Fibroblast of lung (primary cell): ENCODE data around the gene ALDH3A2. TPM values are rescaled to one million over a fixed set of nuclear protein-coding genes. Genes with fewer than 3 reads are reported as not detected.

Experiments
- DNase-seq, 2 donors: peaks; one replicate each; pipeline versions ENCODE4 v3.0.0 to v3.0.0-alpha.2; 2010; ENCODE audit warnings: low read depth in 2 of 2
- H2AFZ ChIP-seq: 2 replicates; pipeline ENCODE4 v1.5.1; 2012; ENCODE audit warnings: low read length, control low read depth, inconsistent platforms
- H3K27ac ChIP-seq: 2 replicates; pipeline ENCODE4 v1.5.1; 2011; ENCODE audit warnings: low read length, control low read depth; ENCODE audit not compliant: insufficient read depth
- H3K27me3 ChIP-seq: 2 replicates; pipeline ENCODE4 v1.5.1; 2011; ENCODE audit warnings: mild to moderate bottlenecking, low read length; ENCODE audit not compliant: control insufficient read depth, insufficient read depth
- H3K36me3 ChIP-seq: 2 replicates; pipeline ENCODE4 v1.5.1; 2011; ENCODE audit warnings: low read length; ENCODE audit not compliant: control insufficient read depth, insufficient read depth
- H3K4me1 ChIP-seq: 2 replicates; pipeline ENCODE4 v1.5.1; 2011; ENCODE audit warnings: low read length; ENCODE audit not compliant: control insufficient read depth, insufficient read depth; ENCODE audit errors: extremely low read depth
- H3K4me2 ChIP-seq: 2 replicates; pipeline ENCODE4 v1.5.1; 2011; ENCODE audit warnings: low read length, control low read depth; ENCODE audit not compliant: insufficient read depth; ENCODE audit errors: extremely low read depth
- H3K4me3 ChIP-seq, 4 experiments: fragments of 200-600 bp in 1 of 4; sonication (generic) in 1 of 4; replicated peaks in 1 of 4; 2 replicates each; pipeline ENCODE4 v1.5.1; 2011 to 2016; ENCODE audit warnings: low read length in 4 of 4, low read depth in 3 of 4, mild to moderate bottlenecking in 3 of 4, control low read depth in 2 of 4, inconsistent platforms in 1 of 4, mixed read lengths in 1 of 4; ENCODE audit not compliant: insufficient read depth in 1 of 4; ENCODE audit errors: control extremely low read depth in 1 of 4
- H3K79me2 ChIP-seq: 2 replicates; pipeline ENCODE4 v1.5.1; 2012; ENCODE audit warnings: mild to moderate bottlenecking, low read length, inconsistent platforms; ENCODE audit not compliant: control insufficient read depth, insufficient read depth
- H3K9ac ChIP-seq: 2 replicates; pipeline ENCODE4 v1.5.1; 2011; ENCODE audit warnings: mild to moderate bottlenecking, low read length, control low read depth; ENCODE audit not compliant: insufficient read depth
- H3K9me3 ChIP-seq: 2 replicates; pipeline ENCODE4 v1.5.1; 2012; ENCODE audit warnings: low read depth, low read length; ENCODE audit not compliant: control insufficient read depth, insufficient read depth
- H4K20me1 ChIP-seq: 2 replicates; pipeline ENCODE4 v1.5.1; 2011; ENCODE audit warnings: low read length; ENCODE audit not compliant: control insufficient read depth, insufficient read depth; ENCODE audit errors: extremely low read depth
- EZH2 ChIP-seq: IDR thresholded peaks from 2 replicates; pipeline ENCODE4 v1.5.1; 2012; ENCODE audit warnings: low read length, control low read depth, mild to moderate bottlenecking; ENCODE audit errors: missing control alignments
- polyA plus RNA-seq, 2 donors: library from polyadenylated mRNA; depleted of rRNA in 1 of 2; stranded (reverse) in 1 of 2; unstranded in 1 of 2; fragments of >200 nt; gene quantifications; 2 replicates each; pipeline ENCODE4 v1.2.1, GENCODE V29; 2011 to 2012; ENCODE audit warnings: missing spikeins in 1 of 2
- total RNA-seq: library from RNA; depleted of rRNA; stranded (reverse); fragments of >200 nt; gene quantifications from 2 replicates; pipeline ENCODE4 v1.2.1, GENCODE V29; 2014
- TF ChIP-seq, protein P1 (sequence below), 2 donors: IDR thresholded peaks in 1 of 2; conservative IDR thresholded peaks in 1 of 2; 1 replicate in 1 of 2; 2 replicates in 1 of 2; pipeline ENCODE4 v1.5.1; 2011 to 2012; ENCODE audit warnings: low read length in 2 of 2, control low read depth in 1 of 2, inconsistent platforms in 1 of 2, low read depth in 1 of 2, mild to moderate bottlenecking in 1 of 2

The ALDH3A2 gene
- total and polyA plus RNA-seq, 2 donors (not counting 1 experiment from before 2014, with no cell fraction given), result 14.6 to 30.2 TPM

DNA sequence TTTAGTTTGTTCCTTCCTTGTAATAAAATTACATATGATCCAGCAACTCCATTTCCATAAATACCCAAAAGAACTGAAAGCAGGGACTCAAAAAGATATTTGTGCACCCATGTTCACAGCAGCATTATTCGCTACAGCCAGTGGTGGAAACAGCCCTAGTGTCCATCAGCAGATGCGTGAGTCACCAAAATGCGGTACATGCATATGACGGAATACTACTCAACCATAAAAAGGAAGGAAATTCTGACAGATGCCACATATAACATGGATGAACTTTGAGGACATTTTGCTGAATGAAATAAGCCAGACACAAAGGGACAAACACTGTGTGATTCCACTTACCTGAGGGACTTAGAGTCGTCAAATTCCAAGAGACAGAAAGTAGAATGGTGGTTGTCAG is 76.9 kb downstream of the ALDH3A2 start:
- Histone ChIP-seq H4K20me1 (no peaks in the 10 kb centered on the region), H3K36me3 (no peaks in the 10 kb centered on the region), H3K27me3 (no peaks in the 10 kb centered on the region), H3K4me1 (peaks cover 9% of the 10 kb centered on the region), H3K79me2 (no peaks in the 10 kb centered on the region), H3K9me3 (no peaks in the 10 kb centered on the region), H3K4me3 (no peak overlapping the region), H3K4me2 (no peak overlapping the region), H3K27ac (no peak overlapping the region), H3K9ac (no peak overlapping the region), H2AFZ (no peak overlapping the region)
- TF ChIP-seq EZH2, result no peak
- TF ChIP-seq, protein P1, sequence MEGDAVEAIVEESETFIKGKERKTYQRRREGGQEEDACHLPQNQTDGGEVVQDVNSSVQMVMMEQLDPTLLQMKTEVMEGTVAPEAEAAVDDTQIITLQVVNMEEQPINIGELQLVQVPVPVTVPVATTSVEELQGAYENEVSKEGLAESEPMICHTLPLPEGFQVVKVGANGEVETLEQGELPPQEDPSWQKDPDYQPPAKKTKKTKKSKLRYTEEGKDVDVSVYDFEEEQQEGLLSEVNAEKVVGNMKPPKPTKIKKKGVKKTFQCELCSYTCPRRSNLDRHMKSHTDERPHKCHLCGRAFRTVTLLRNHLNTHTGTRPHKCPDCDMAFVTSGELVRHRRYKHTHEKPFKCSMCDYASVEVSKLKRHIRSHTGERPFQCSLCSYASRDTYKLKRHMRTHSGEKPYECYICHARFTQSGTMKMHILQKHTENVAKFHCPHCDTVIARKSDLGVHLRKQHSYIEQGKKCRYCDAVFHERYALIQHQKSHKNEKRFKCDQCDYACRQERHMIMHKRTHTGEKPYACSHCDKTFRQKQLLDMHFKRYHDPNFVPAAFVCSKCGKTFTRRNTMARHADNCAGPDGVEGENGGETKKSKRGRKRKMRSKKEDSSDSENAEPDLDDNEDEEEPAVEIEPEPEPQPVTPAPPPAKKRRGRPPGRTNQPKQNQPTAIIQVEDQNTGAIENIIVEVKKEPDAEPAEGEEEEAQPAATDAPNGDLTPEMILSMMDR (conservative IDR thresholded peaks at IDR 0.05 in 1 of 2, IDR thresholded peaks at IDR 0.05 in 1 of 2; ENCODE audit: low read depth in 1 of 2, low read length in 2 of 2), result no peak
- no peak for DNase-seq

DNA sequence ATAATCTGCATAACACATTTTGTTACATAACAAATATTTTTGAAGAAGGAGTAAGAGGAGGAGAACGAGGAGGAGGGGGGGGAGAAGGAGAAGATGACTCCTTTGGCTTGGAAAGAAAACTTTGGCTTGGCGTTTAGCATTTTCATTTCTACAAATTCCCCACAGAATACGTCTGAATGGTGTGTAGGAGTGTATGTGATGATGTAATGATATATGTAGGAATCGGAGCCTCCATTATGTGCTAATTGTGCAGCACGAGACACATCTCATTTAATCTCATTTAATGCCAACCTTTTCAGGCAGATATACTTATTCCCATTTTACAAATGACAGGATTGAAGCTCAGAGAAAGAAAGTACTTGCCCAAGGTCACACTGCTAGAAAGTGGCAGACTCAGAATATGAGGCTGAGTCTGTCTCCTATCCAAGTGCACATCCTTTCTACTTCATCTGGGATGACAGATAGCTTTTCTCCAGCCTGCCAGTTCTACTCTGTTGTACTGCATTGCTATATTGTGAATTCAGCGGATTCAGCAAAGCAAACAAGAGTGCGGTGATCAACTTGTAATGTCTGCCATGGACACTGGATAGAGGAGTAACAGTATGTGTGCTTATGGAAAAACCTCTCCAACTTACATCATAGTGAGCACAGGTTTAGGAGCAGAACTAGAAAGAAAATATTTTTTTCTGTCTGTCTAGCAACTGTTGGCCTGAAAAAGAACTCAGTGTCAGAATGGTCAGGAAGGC is 78.3 kb downstream of the ALDH3A2 start:
- H3K27ac ChIP-seq, result no peak overlapping the region

More for the DNA sequence above, 78.3 kb downstream of the ALDH3A2 start:
- H4K20me1 ChIP-seq, result no peaks in the 10 kb centered on the region
- H3K4me3 ChIP-seq, result no peak overlapping the region
- H2AFZ ChIP-seq, result no peak overlapping the region
- peak in 1 of 2 donors; percentile 18 for DNase-seq
- no peaks in the 10 kb centered on the region for H3K79me2 ChIP-seq
- no peaks in the 10 kb centered on the region for H3K27me3 ChIP-seq
- peaks cover 9% of the 10 kb centered on the region for H3K4me1 ChIP-seq
- no peak for TF ChIP-seq EZH2
- TF ChIP-seq, protein P1 (conservative IDR thresholded peaks at IDR 0.05 in 1 of 2, IDR thresholded peaks at IDR 0.05 in 1 of 2; ENCODE audit: low read depth in 1 of 2, low read length in 2 of 2), result no peak
- H3K36me3 ChIP-seq, result no peaks in the 10 kb centered on the region
- H3K9me3 ChIP-seq, result no peaks in the 10 kb centered on the region
- H3K9ac ChIP-seq, result no peak overlapping the region
- H3K4me2 ChIP-seq, result no peak overlapping the region

Other genes with a start within 250 kb of the ALDH3A2 start
- gene RNF112, start 237.5 kb upstream of the ALDH3A2 start, total RNA-seq, result 7.2 and 21.5 TPM in 2 replicates
- 1.5 and 2.8 TPM in 2 replicates for gene RNF112, start 237.5 kb upstream of the ALDH3A2 start, polyA plus RNA-seq
- gene SLC47A1, start 114.9 kb upstream of the ALDH3A2 start, total RNA-seq, result 0.26 and 0.66 TPM in 2 replicates
- gene SLC47A1, start 114.9 kb upstream of the ALDH3A2 start, polyA plus RNA-seq, result 0.03 and 0.12 TPM in 2 replicates
- gene SLC47A2, start 67.8 kb downstream of the ALDH3A2 start, total RNA-seq, result not detected in 2 replicates
- not detected in 2 replicates for gene SLC47A2, start 67.8 kb downstream of the ALDH3A2 start, polyA plus RNA-seq
- gene ALDH3A1, start 99.5 kb downstream of the ALDH3A2 start, total RNA-seq, result under 0.01 and 0.17 TPM in 2 replicates
- gene ALDH3A1, start 99.5 kb downstream of the ALDH3A2 start, polyA plus RNA-seq, result 0.12 and 1.0 TPM in 2 replicates
- gene ULK2, start 219.2 kb downstream of the ALDH3A2 start, total RNA-seq, result 46.1 and 46.5 TPM in 2 replicates
- gene ULK2, start 219.2 kb downstream of the ALDH3A2 start, polyA plus RNA-seq, result 15.8 and 20.0 TPM in 2 replicates